SK-N-SH (cell line): Measurements from ENCODE around the gene ANKRD12. TPM values are rescaled to one million over a fixed set of nuclear protein-coding genes. Genes with fewer than 3 reads are reported as not detected.

ENCODE experiments used
- CTCF ChIA-PET: fragments of 300-600, 350-600 bp; formaldehyde crosslinking; extraction: SDS; loops from one replicate; lab custom pipeline; 2021; lab: Yijun Ruan, JAX
- POLR2A ChIA-PET: fragments of 350-600 bp; sonication (Branson Sonifier 250); formaldehyde crosslinking; extraction: SDS; loops from one replicate; lab custom pipeline; 2020; ENCODE audit warnings: antibody characterized with exemption, inconsistent platforms; lab: Yijun Ruan, JAX
- DNase-seq: peaks from one replicate; pipeline ENCODE4 v3.0.0; 2012
- H2AFZ ChIP-seq: fragments of 200-600 bp; sonication (generic); 2 replicates; pipeline ENCODE4 v1.8.1; 2016; ENCODE audit warnings: antibody characterized with exemption, mild to moderate bottlenecking, low read depth
- H3F3A ChIP-seq: fragments of 200-600 bp; sonication (generic); replicated peaks from 2 replicates; pipeline ENCODE3; 2016; ENCODE audit warnings: antibody characterized with exemption, mild to moderate bottlenecking; ENCODE audit not compliant: insufficient read depth
- H3K27ac ChIP-seq, 2 experiments: fragments of 200-500 bp in 1 of 2; fragments of 200-600 bp in 1 of 2; sonication (Bioruptor generic) in 1 of 2; sonication (generic), shearing (Covaris generic) in 1 of 2; 2 replicates each; pipeline versions ENCODE4 v1.5.1 to v1.6.1; 2014 to 2016; ENCODE audit warnings: low read depth in 2 of 2, inconsistent platforms in 1 of 2, low read length in 1 of 2, mild to moderate bottlenecking in 1 of 2, mixed read lengths in 1 of 2
- H3K27me3 ChIP-seq: fragments of 200-600 bp; sonication (generic), shearing (Covaris generic); 2 replicates; pipeline ENCODE4 v1.6.1; 2016; ENCODE audit warnings: mixed run types; ENCODE audit not compliant: insufficient read depth
- H3K36me3 ChIP-seq, 2 experiments: fragments of 200-500 bp in 1 of 2; fragments of 200-600 bp in 1 of 2; sonication (Bioruptor generic) in 1 of 2; sonication (generic) in 1 of 2; replicated peaks in 1 of 2; 2 replicates each; pipeline versions ENCODE3 to v1.5.1; 2014 to 2016; ENCODE audit warnings: low read length in 1 of 2, mild to moderate bottlenecking in 1 of 2; ENCODE audit not compliant: insufficient read depth in 2 of 2, control insufficient read depth in 1 of 2
- H3K4me1 ChIP-seq, 2 experiments: fragments of 200-500 bp in 1 of 2; fragments of 200-600 bp in 1 of 2; sonication (Bioruptor generic) in 1 of 2; sonication (generic), shearing (Covaris generic) in 1 of 2; 2 replicates each; pipeline versions ENCODE4 v1.5.1 to v1.6.1; 2014 to 2016; ENCODE audit warnings: low read depth in 1 of 2, low read length in 1 of 2, mixed run types in 1 of 2; ENCODE audit not compliant: insufficient read depth in 2 of 2, control insufficient read depth in 1 of 2
- H3K4me2 ChIP-seq: fragments of 200-600 bp; sonication (generic), shearing (Covaris generic); 2 replicates; pipeline ENCODE4 v1.6.1; 2017; ENCODE audit warnings: mixed run types
- H3K4me3 ChIP-seq, 2 experiments: fragments of 200-500 bp in 1 of 2; fragments of 200-600 bp in 1 of 2; sonication (Bioruptor generic) in 1 of 2; sonication (generic), shearing (Covaris generic) in 1 of 2; 2 replicates each; pipeline versions ENCODE4 v1.5.1 to v1.8.1; 2014 to 2016; ENCODE audit warnings: low read depth in 2 of 2, inconsistent platforms in 1 of 2, low read length in 1 of 2, mild to moderate bottlenecking in 1 of 2, mixed read lengths in 1 of 2, moderate library complexity in 1 of 2
- H3K79me2 ChIP-seq: fragments of 200-600 bp; sonication (generic); 2 replicates; pipeline ENCODE4 v1.8.1; 2017; ENCODE audit warnings: mild to moderate bottlenecking; ENCODE audit not compliant: insufficient read depth
- H3K9ac ChIP-seq: fragments of 200-600 bp; sonication (generic); 2 replicates; pipeline ENCODE4 v1.6.1; 2017; ENCODE audit warnings: mixed run types
- H3K9me2 ChIP-seq: fragments of 200-600 bp; sonication (generic); 2 replicates; pipeline ENCODE4 v1.6.1; 2017; ENCODE audit warnings: mixed run types
- H3K9me3 ChIP-seq: fragments of 200-600 bp; sonication (generic); 2 replicates; pipeline ENCODE4 v1.6.1; 2017; ENCODE audit warnings: mixed run types, mild to moderate bottlenecking, moderate library complexity
- H4K20me1 ChIP-seq: fragments of 200-600 bp; sonication (generic); 2 replicates; pipeline ENCODE4 v1.6.1; 2017; ENCODE audit warnings: mild to moderate bottlenecking, mixed run types; ENCODE audit not compliant: insufficient read depth
- CTCF ChIP-seq: fragments of 200-600 bp; sonication (generic); IDR thresholded peaks from 2 replicates; pipeline ENCODE4 v1.6.1; 2017; ENCODE audit warnings: antibody characterized with exemption, mild to moderate bottlenecking, moderate library complexity
- ELF1 ChIP-seq: IDR thresholded peaks from 2 replicates; pipeline ENCODE4 v1.4.0; 2012
- EP300 ChIP-seq, 2 experiments: IDR thresholded peaks; 2 replicates each; pipeline versions ENCODE4 v1.4.0 to v1.6.1; 2012; ENCODE audit warnings: borderline replicate concordance in 1 of 2, low read depth in 1 of 2, low read length in 1 of 2
- FOXM1 ChIP-seq: IDR thresholded peaks from 2 replicates; pipeline ENCODE4 v1.4.0; 2012; ENCODE audit warnings: low read depth, mild to moderate bottlenecking
- GABPA ChIP-seq: IDR thresholded peaks from 2 replicates; pipeline ENCODE4 v1.4.0; 2012; ENCODE audit warnings: low read depth, mild to moderate bottlenecking
- IRF3 ChIP-seq: fragments of 150-350 bp; IDR thresholded peaks from 2 replicates; pipeline ENCODE4 v1.6.1; 2016; ENCODE audit warnings: mild to moderate bottlenecking, low read depth, low read length
- JUND ChIP-seq: IDR thresholded peaks from 2 replicates; pipeline ENCODE4 v1.4.0; 2012
- MEF2A ChIP-seq: IDR thresholded peaks from 2 replicates; pipeline ENCODE4 v1.4.0; 2012; ENCODE audit warnings: low read depth, borderline replicate concordance
- NFIC ChIP-seq: IDR thresholded peaks from 2 replicates; pipeline ENCODE4 v1.4.0; 2012; ENCODE audit warnings: borderline replicate concordance
- NRF1 ChIP-seq: IDR thresholded peaks from 2 replicates; pipeline ENCODE4 v1.6.1; 2012; ENCODE audit warnings: low read depth, mild to moderate bottlenecking, low read length
- PBX3 ChIP-seq: IDR thresholded peaks from 2 replicates; pipeline ENCODE4; 2012
- POLR2AphosphoS5 ChIP-seq: IDR thresholded peaks from 2 replicates; pipeline ENCODE4 v1.6.1; 2012; ENCODE audit warnings: low read depth, low read length
- RAD21 ChIP-seq: IDR thresholded peaks from 2 replicates; pipeline ENCODE4 v1.6.1; 2012; ENCODE audit warnings: mild to moderate bottlenecking, low read length
- SMC3 ChIP-seq: IDR thresholded peaks from 2 replicates; pipeline ENCODE4 v1.6.1; 2012; ENCODE audit warnings: low read depth, low read length, improper control_type of control experiment
- TAF1 ChIP-seq: IDR thresholded peaks from 2 replicates; pipeline ENCODE4 v1.6.1; 2012; ENCODE audit warnings: low read depth, mild to moderate bottlenecking, low read length, moderate library complexity, borderline replicate concordance
- YY1 ChIP-seq: IDR thresholded peaks from 2 replicates; pipeline ENCODE4 v1.4.0; 2012; ENCODE audit warnings: low read depth, mild to moderate bottlenecking
- WGBS: methylation state at CpG from one replicate; pipeline ENCODE4 v1.1.6; 2017; ENCODE audit warnings: low lambda C conversion rate; 5-methylcytosine and 5-hydroxymethylcytosine counted together
- polyA plus RNA-seq, 3 experiments: library from polyadenylated mRNA; depleted of rRNA; stranded (reverse); fragments of >200 nt; gene quantifications; 2 replicates each; pipeline ENCODE4 v1.2.3, GENCODE V29; 2012
- TF ChIP-seq, protein P1 (sequence below): fragments of 150-350 bp; IDR thresholded peaks from 2 replicates; pipeline ENCODE4 v1.6.1; 2017; ENCODE audit warnings: antibody characterized with exemption, low read length, low read depth, borderline replicate concordance
- TF ChIP-seq, protein P2 (sequence below): IDR thresholded peaks from 2 replicates; pipeline ENCODE4 v1.4.0; 2012; ENCODE audit warnings: low read depth
- TF ChIP-seq, protein P3 (sequence below): IDR thresholded peaks from 2 replicates; pipeline ENCODE4 v1.4.0; 2012; ENCODE audit warnings: low read depth, borderline replicate concordance

The ANKRD12 gene
- polyA plus RNA-seq, 1 of the 3 experiments (the other 2 are of a cell fraction): 1.3 TPM

DNA sequence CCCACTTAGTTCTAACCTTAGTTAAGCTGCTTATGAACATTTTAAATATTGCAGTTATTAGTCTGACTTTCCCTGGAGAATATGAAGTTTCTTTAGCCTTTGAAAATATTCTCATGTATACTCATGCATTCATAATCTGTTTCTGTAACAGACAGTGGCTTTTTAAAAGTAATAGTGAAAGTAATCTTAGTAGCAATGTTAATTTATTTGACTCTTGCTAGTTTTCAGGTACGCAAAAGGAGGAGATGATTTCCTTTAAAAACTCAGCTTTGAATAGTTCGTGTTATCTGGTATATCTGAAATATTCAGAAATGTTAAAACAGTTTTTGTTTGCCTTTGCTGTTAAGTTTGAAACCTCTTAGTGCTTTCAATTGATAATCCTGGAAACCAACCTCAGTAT is 3.8 kb downstream of the ANKRD12 start:
- H2AFZ ChIP-seq: no peak overlapping the region
- H3K4me2 ChIP-seq: peak overlapping the region; percentile 83
- no peaks in the 10 kb centered on the region for H3K27me3 ChIP-seq
- H3K9ac ChIP-seq: no peak overlapping the region
- no peaks in the 10 kb centered on the region for H3K9me2 ChIP-seq
- H3K4me3 ChIP-seq: no peak overlapping the region
- 93% methylated on average over 2 of the region's 2 CpGs for WGBS
- H3K79me2 ChIP-seq: peaks cover 82% of the 10 kb centered on the region
- POLR2A ChIA-PET: no interaction called here
- no peak for DNase-seq
- no peaks in the 10 kb centered on the region for H3K9me3 ChIP-seq
- CTCF ChIA-PET: interaction anchor here (2.5 kb wide), 1 partner anchor 67 kb away, joined by 13 read pairs; no protein-coding TSS in a partner anchor
- H3K27ac ChIP-seq: no peak overlapping the region
- TF ChIP-seq, protein P1, sequence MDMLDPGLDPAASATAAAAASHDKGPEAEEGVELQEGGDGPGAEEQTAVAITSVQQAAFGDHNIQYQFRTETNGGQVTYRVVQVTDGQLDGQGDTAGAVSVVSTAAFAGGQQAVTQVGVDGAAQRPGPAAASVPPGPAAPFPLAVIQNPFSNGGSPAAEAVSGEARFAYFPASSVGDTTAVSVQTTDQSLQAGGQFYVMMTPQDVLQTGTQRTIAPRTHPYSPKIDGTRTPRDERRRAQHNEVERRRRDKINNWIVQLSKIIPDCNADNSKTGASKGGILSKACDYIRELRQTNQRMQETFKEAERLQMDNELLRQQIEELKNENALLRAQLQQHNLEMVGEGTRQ: no peak
- TF ChIP-seq, protein P2, sequence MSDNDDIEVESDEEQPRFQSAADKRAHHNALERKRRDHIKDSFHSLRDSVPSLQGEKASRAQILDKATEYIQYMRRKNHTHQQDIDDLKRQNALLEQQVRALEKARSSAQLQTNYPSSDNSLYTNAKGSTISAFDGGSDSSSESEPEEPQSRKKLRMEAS: no peak
- TF ChIP-seq MEF2A (no peak), GABPA (no peak), NRF1 (no peak), EP300 (IDR thresholded peaks at IDR 0.05; ENCODE audit: borderline replicate concordance in 1 of 2, low read depth in 1 of 2, low read length in 1 of 2) (no peak), JUND (no peak), NFIC (no peak), IRF3 (no peak), CTCF (no peak), YY1 (no peak), TAF1 (no peak), SMC3 (no peak), FOXM1 (no peak), PBX3 (no peak), ELF1 (no peak), POLR2AphosphoS5 (no peak), RAD21 (no peak)
- TF ChIP-seq, protein P3, sequence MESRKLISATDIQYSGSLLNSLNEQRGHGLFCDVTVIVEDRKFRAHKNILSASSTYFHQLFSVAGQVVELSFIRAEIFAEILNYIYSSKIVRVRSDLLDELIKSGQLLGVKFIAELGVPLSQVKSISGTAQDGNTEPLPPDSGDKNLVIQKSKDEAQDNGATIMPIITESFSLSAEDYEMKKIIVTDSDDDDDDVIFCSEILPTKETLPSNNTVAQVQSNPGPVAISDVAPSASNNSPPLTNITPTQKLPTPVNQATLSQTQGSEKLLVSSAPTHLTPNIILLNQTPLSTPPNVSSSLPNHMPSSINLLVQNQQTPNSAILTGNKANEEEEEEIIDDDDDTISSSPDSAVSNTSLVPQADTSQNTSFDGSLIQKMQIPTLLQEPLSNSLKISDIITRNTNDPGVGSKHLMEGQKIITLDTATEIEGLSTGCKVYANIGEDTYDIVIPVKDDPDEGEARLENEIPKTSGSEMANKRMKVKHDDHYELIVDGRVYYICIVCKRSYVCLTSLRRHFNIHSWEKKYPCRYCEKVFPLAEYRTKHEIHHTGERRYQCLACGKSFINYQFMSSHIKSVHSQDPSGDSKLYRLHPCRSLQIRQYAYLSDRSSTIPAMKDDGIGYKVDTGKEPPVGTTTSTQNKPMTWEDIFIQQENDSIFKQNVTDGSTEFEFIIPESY: no peak
- peaks cover 75% of the 10 kb centered on the region for H4K20me1 ChIP-seq
- H3K4me1 ChIP-seq: peaks cover 11 to 23% of the 10 kb centered on the region in 2 experiments; a peak in 3 of 4 replicates
- H3K36me3 ChIP-seq: peaks cover 0 to 3% of the 10 kb centered on the region in 2 experiments
- H3F3A ChIP-seq: peaks cover 13% of the 10 kb centered on the region
